ENCODE results near the gene PLEKHG5. TPM values are rescaled to one million over a fixed set of nuclear protein-coding genes. Genes with fewer than 3 reads are reported as not detected.

PLEKHG5 gene
- total RNA-seq, 1 donor from 2014 or later, result 23.3 TPM

DNA sequence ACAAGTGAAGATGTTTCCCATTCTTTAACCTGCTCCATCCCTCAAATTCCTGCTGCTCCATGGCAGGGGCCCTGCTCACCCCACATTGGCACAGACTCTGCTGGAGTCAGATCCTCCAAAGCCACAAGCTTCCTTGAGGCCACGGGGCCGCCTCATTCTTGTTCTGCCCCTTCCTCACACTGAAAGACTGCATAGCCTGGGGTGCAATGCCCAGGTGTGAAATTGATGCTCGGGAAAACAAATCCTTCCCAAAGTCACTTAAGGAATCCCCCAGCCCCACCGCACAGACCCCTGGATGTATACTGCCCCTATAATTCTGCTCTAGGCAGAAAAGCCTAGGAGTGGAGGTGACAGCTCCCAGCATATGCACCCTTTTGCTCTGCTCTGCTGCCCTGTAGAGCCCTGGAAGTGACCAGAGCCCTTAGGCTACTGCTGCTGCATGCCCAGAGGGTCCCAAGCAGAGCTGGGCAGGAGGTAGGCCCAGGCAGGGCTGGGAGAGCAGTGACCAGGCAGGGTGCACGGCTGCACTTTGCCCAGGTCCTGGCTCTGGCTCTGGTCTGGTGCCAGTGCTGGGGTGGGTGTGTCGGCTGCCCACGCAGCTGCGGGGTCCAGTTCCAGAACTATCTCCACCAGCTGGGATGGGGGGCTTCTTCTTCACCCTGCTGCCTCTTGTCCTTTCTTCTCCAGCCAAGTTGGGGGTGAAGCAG, 73.4 kb downstream of the PLEKHG5 start:
- H3K4me3 ChIP-seq (ENCODE audit: low read depth, low read length), result no peak overlapping the region
- no peak for DNase-seq (ENCODE audit: low read depth)
- TF ChIP-seq, protein P1, sequence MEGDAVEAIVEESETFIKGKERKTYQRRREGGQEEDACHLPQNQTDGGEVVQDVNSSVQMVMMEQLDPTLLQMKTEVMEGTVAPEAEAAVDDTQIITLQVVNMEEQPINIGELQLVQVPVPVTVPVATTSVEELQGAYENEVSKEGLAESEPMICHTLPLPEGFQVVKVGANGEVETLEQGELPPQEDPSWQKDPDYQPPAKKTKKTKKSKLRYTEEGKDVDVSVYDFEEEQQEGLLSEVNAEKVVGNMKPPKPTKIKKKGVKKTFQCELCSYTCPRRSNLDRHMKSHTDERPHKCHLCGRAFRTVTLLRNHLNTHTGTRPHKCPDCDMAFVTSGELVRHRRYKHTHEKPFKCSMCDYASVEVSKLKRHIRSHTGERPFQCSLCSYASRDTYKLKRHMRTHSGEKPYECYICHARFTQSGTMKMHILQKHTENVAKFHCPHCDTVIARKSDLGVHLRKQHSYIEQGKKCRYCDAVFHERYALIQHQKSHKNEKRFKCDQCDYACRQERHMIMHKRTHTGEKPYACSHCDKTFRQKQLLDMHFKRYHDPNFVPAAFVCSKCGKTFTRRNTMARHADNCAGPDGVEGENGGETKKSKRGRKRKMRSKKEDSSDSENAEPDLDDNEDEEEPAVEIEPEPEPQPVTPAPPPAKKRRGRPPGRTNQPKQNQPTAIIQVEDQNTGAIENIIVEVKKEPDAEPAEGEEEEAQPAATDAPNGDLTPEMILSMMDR (conservative IDR thresholded peaks at IDR 0.05; ENCODE audit: low read depth, low read length), result no peak

Other genes with a start within 250 kb of the PLEKHG5 start
- not detected in 2 replicates for gene HES3, start 247.5 kb downstream of the PLEKHG5 start, total RNA-seq
- gene GPR153, start 230.6 kb downstream of the PLEKHG5 start, total RNA-seq, result 2.2 and 6.4 TPM in 2 replicates
- 80.3 and 82.0 TPM in 2 replicates for gene ACOT7, start 97.9 kb downstream of the PLEKHG5 start, total RNA-seq
- gene HES2, start 71.7 kb downstream of the PLEKHG5 start, total RNA-seq, result 3.0 and 6.2 TPM in 2 replicates
- not detected in 2 replicates for gene ESPN, start 66.9 kb downstream of the PLEKHG5 start, total RNA-seq
- gene TNFRSF25, start 25.5 kb downstream of the PLEKHG5 start, total RNA-seq, result 9.6 and 30.4 TPM in 2 replicates
- 18.5 and 24.7 TPM in 2 replicates for gene NOL9, start 62.8 kb upstream of the PLEKHG5 start, total RNA-seq
- gene TAS1R1, start 63.6 kb upstream of the PLEKHG5 start, total RNA-seq, result not detected in 2 replicates
- gene ZBTB48, start 88.3 kb upstream of the PLEKHG5 start, total RNA-seq, result 5.7 and 14.2 TPM in 2 replicates
- gene KLHL21, start 111.2 kb upstream of the PLEKHG5 start, total RNA-seq, result 28.1 and 40.1 TPM in 2 replicates
- 5.5 and 7.2 TPM in 2 replicates for gene PHF13, start 122.1 kb upstream of the PLEKHG5 start, total RNA-seq
- 15.8 and 24.0 TPM in 2 replicates for gene THAP3, start 133.2 kb upstream of the PLEKHG5 start, total RNA-seq
- 32.8 and 41.3 TPM in 2 replicates for gene DNAJC11, start 210.1 kb upstream of the PLEKHG5 start, total RNA-seq

Measured in epithelial cell of proximal tubule (primary cell).